Stimulated activated CD8-positive, alpha-beta memory T cell treated with anti-CD3 and anti-CD28 coated beads, Interleukin-4, amount 100 ng/mL, for 24 hours (primary cell): ENCODE data around the gene MAP3K2.
A peak's percentile ranks its signal among the peaks of the same experiment; 100 is the strongest.

Experiments used
- DNase-seq: peaks from one replicate; pipeline ENCODE4 v3.0.0-alpha.2; 2020; ENCODE audit warnings: low read depth

Gene MAP3K2

GRCh38 chr2:127407091-127407490, 19.3 kb upstream of the MAP3K2 start:
- no peak for DNase-seq

DNA sequence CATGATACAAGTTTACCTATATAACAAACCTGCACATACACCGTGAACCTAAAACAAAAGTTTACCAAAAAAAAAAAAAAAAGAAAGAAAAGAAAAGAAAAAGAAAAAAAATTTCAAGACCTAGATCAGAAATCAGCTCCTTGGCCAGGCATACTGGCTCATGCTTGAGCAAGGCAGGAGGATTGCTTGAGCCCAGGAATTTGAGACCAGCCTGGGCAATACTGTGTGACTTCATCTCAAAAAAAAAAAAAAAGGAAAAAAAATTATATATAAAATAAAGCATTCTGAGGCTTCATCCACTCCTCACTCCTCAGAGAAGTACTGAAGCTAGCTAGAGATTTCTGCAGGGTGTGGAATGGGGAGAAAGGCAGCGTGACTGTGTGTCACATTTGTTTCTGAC, 18.7 kb upstream of the MAP3K2 start:
- DNase-seq = no peak

- no peak for DNase-seq
Observed at GRCh38 chr2:127405255-127405610, 17.5 kb upstream of the MAP3K2 start.

GRCh38 chr2:127404466-127405254, 16.9 kb upstream of the MAP3K2 start:
- DNase-seq = no peak

DNA sequence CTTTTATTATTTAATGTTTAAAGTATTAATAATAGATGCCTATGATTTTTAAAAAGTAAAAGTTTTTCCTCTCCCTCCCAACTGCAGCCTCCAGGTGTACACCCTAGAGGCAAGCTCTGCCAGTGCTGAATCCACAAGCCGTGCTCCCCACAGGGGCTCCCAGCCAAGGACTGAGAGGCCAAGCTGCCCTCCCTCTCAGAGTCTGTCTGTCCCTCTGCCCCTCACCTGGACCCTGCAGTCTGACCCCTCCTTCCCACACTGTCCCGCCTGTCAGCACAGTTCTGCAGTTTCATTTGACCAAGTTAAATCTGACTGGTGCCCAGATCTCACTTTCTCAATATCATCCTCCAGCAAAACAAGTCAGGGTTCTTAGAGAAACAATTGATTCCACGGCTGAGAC, 15.7 kb upstream of the MAP3K2 start:
- DNase-seq = no peak

DNA sequence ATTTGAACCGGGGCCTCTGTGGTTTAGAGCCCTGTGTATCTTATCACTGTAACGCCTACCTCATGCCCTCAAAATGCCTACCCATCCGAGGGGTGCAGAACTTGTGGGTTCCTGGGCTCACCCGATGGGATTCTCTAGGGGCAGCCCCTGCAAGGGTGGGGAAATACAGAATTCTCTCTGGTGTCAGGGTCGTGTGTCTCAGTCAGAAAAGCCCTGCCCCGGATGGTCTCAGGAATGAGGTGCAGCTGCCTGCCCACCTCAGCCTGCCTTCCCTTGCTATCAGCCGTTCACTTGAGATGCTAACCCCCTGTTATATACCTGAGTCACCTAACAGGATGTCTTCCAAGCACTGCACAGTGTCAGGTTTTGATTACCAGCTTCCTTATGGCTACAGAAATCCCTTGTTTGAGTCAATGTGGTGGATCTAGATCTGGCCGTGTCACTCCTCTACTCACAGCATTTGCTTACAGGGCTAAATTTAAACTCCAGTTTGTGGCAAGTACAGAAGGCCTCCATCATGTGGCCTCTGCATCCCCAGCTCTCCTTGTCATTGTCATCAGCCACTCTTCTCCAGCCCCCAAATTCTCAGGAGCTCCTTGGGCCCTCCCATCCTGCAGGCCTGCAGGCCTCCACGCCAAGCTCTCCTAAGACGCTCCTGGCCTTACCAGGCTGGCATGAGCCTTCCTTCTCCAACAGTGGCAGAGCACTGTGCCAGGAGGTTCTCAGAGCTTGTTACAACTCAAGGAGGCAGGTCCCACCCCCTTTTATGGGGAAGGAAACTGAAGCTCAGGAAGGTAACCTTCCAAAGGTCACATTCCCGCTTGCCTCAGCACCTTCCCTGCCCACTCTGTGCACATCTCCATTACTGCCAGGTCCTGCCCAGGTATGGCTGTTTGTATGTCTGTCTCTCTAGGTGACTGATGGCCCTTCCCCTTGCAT, 14.3 kb upstream of the MAP3K2 start:
- no peak for DNase-seq

DNA sequence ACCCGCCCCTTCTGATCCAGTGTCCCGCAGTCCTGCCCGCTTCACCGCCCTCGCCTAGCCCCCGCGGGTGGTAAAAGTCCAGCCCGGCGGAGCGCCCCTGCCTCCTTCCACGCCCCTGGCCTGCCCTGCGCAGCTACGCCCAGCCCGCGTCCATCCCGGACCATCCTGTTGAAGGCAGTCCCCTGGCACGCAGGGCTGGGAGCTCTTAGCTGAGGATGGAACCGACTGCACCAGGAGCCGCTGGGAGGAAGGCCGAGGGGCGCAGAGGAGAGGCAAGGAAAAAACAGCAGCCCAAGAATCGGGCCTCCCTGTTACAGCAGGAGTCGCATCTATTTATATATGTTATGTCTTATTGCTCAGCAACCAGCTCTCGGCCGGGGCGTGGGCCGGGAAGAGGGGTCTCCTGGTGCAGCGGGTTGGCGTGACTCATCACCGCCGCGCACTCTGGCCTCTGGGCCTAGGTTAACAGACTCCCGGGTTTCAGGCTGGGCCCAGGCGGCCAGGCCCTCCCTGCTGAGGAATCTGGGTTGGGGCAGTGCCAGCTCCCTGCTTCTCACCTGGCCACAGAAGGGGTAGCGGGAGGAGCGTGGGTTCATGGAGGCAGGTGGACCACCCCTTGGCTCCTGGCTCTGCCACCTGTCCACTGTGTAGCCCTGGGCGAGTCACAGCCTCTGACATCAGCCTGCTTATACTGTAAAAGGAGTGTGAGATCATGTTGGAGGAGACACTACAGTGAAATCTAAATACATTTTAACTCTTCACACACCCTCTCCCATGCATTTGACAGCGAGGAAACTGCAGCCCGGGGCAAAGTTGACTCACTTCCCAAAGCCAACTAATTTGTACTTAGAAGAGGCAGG, 13.4 kb upstream of the MAP3K2 start:
- no peak for DNase-seq

DNA sequence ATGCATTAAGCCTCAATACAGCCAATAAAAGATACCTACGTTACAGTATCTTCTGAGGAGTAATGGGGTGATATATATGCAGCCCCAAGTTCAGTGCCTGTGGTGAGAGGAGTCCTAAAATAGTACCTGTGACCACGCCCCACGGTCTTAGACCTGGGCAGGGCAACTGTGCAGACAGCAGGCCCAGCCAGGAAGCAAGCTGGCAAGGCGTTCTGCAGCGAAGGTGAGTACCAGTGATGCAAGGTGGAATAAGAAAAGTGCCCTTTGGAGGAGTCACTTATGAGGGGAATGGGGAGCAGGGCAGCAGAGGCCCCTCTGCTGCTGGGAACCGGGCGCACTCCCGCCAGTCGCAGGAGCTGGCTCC, 12.7 kb upstream of the MAP3K2 start:
- DNase-seq = no peak

DNA sequence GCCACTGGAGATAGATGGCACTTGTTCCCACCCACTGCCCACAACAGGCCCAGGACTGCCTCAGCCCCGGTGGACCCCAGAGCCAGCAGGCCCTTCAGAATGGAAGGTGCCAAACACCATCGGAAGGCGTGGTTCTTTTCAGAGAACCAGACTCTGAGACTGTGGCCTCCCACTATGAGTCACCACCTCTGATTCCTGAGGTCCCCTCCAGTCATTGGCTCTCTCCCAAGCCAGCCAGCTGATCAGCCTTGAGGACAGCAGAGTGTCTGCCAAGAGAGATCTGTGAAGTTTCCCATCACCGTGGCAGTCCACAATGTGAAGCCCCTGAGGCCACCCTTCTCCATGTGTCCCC, 10.4 kb upstream of the MAP3K2 start:
- no peak for DNase-seq

DNA sequence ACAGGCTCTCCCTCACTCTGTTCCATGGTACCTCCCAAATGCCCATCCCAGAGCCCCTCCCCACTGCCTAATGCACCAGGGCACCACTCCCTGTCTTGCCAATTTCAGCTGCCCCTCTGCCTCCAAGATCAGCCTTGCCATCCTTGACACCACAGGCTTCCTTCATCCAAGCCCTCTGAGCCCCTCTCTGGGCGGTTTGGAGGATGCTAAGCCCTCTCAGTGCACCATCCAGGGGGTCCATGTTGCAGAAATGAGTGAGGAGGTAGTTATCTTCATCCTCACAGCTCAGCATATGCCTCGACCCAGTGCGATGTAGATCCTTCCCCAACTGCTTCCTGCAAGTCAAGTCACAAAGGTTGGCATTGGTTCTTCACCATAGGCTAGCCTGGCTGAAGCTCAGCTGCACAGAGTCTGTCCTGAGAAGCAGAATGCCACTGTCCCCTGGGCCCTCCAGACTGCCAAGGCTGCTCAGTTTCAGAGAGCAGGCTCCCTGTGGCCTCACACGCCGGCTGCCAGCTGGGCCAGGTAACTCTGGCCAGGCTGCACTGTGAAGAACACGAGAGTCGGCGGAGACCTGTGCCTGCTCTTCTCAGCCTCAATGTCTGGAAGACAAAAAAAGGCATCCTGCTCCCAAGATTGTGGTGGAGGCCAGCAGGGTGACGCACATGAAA, 9.9 kb upstream of the MAP3K2 start:
- no peak for DNase-seq

- DNase-seq = no peak
Observed at GRCh38 chr2:127394492-127394891, 6.7 kb upstream of the MAP3K2 start.

DNA sequence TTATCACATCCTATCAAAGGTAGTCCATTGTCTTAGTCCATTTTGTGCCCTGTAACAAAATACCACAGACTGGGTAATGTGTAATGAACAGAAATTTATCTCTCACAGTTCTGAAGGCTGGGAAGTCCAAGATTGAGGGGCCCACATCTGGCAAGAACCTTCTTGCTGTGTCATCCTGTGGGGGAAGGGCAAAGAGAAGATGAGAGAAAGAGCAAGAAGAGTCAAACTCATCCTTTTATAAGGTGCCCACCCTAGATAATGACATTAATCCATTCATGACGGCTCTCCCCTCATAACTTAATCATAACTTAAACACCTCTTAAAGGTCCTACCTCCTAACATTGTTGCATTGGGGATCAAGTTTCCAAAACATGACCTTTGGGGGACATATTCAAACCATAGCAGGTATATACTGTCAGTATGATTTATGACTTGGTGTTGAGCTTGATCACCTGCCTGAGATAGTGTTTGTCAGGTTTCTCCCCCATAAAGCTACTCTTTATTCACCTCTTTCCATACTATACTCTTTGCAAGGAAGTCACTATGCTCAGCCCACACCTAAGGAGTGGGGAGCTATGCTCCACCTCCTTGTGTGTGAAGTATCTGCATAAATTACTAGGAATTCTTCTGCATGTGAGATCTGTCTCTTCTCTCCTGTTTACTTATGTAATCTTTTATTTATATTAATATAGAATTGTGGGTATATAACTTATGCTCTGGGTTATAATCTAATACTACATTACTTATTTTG, 5.2 kb upstream of the MAP3K2 start:
- DNase-seq = no peak

DNA sequence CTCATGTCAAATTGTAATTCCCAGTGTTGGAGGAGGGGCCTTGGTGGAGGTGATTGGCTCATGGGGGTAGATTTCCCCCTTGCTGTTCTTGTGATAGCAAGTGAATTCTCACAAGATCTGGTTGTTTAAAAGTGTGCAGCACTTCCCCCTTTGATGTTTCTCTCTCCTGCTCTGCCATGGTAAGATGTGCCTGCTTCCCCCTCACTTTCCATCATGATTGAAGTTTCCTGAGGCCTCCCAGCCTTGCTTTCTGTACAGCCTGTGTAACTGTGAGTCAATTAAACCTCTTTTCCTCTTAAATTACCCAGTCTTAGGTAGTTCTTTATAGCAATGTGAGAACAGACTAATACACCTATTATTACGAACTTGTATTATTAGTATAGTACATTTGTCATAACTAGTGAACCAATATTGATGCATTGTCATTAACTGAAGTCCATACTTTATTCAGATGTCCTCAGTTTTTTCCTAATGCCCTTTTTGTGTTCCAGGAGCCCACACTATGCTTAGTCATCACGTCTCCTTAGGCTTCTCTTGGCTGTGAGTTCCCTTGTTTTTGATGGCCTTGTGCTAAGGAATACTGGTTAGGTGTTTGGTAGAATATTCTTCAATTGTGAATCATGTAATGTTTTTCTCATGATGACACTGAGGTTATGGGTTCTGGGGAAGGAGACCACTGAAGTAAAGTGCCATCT, 4.5 kb upstream of the MAP3K2 start:
- no peak for DNase-seq

DNA sequence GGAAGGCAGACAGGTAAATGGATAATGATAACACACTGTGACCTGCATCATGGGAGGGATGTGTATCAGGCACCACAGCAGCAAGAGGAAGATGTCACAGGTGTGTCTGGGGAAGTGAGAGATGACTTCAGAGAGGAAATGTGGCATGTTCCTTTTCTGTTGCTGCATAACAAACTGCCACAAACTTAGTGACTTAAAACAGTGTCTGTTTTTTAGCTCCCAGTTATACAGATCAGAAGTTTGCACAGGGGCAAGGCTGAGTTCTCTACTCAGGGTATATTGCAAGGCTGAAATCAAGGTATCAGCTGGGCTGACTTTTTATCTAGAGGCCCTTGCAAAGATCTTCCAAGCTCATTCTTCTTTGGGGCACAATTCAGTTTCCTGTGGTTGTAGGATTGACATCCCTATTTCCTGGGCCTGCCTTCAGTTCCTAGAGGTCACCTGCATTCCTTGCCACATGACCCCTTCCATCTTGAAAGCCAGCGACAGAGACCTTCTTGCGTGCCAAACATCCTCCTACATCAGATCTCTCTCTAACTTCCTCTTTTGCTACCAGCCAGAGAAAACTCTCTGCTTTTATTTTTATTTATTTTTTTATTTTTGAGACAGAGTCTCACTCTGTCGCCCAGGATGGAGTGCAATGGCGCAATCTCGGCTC, 2.1 kb upstream of the MAP3K2 start:
- DNase-seq = no peak

- no peak for DNase-seq
Observed at GRCh38 chr2:127388423-127389164, 819 bp upstream of the MAP3K2 start.

DNA sequence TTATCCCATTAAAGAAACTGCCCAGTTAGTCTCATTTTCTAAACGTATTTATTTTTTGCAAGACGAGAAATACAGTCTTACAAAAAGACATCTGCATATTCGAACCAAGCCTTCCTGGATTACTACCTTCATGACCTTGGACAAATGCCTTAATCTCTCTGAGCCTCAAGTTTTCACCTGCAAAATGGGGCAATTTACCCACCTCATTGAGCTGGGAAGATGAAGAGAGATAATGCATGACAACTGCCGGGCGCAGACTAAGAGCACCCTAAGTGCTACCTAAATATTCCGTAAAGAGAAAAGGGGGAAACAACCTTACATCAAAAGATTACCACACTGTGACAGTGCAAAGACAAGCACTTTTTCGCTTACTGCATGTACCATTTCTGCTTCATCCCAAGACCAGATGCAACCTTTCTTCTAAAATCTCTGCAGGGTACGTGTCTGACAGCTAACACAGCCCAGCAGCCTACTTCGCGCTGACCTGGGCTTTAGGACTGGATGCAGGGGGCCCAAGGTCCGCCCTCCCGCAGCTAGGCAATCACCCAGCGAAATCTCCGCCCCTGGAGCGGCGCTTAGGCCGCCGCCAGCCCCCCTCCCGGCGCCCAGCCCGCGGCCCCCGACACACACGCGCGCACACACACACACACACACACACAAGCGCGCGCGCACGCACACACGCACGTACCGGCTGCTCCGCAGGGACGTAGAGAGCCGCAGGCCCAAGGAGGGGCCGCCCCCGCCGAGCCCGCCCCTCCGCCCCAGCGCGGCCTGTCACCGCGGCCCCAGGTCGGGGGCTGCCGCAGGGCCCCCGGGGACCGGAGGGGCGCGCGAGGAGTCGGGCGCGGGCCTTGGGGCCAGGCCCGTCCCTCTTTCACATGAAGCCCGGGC, 766 bp downstream of the MAP3K2 start:
- peak; percentile 74 for DNase-seq

DNA sequence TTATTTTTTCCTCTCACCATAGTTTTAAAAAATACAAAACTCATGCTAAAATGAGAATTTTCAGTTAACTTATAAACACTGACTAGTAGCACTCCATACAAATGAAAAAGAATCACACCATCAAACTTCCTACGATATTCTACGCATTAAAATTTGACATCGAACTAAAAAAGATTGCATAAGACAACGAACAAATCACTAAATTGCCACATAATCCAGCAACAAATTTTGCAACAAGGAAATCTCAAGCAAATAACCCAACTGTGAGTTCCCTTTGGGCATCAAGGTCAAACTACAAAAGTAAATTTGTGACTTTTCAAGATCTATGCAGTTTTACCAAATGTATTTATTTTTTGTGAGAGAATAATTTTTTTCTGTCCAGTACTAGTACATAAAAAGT, 1.5 kb downstream of the MAP3K2 start:
- no peak for DNase-seq

GRCh38 chr2:127384529-127384928, 3.2 kb downstream of the MAP3K2 start:
- no peak for DNase-seq
